ENCODE results near the gene PRR12.

The PRR12 gene

DNA sequence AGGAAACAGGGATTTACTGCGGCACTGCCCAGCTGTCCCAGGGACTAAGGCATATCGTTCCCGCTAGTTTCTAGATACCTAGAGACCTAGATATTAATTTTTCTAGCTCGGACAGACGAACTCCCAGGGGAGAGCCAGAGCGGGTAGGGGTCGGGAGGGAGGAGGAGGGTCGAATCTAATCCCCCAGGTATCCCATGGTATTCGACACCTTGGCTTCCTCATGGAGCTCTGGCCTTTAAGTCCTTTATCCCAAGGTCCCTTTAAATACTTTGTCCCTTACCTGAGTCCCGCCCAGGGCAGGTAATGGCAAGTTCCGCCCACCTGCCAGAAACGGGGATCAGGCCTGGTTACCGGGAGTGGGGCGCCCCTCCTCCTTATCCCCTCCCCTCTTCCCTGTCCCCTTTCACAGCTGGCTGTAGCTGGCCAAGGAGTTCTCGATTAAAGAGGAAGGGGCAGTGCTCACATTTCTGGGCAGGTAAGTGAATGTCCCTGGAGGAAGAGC lies 9.9 kb upstream of the PRR12 start, which contains the start of gene PRRG2:
Gene PRRG2 (plus strand): TSS at position 310 of the 502 bp plus-strand sequence. CDS start 1,904 bp downstream, outside the sequence.
- Histone ChIP-seq H3K27me3 (ENCODE audit: control insufficient read depth, low read length) (no peaks in the 10 kb centered on the region), H3K79me2 (ENCODE audit: control insufficient read depth, low read length) (peaks cover 34% of the 10 kb centered on the region), H3K9me2 (replicated peaks; ENCODE audit: control insufficient read depth, low read length) (no peaks in the 10 kb centered on the region), H3F3A (ENCODE audit: control insufficient read depth, insufficient read depth) (0 out of 2 replicates have a peak, but pooled peaks cover 3% of the 10 kb centered on the region), H3K27ac (ENCODE audit: low read depth, low read length) (0 out of 2 replicates have a peak within 1 kb of the TSS, but pooled peaks have one; percentile 15), H3K4me2 (ENCODE audit: low read length) (peak within 1 kb of the TSS; percentile 71), H3K9me3 (ENCODE audit: control insufficient read depth, insufficient read depth, low read length) (no peaks in the 10 kb centered on the region), H4K20me1 (ENCODE audit: control insufficient read depth, insufficient read depth, low read depth, low read length) (no peaks in the 10 kb centered on the region), H3K4me1 (ENCODE audit: control insufficient read depth, low read length) (peaks cover 16% of the 10 kb centered on the region), H3K36me3 (ENCODE audit: control insufficient read depth, low read length) (peaks cover 3% of the 10 kb centered on the region), H3K4me3 (ENCODE audit: low read length) (peak within 1 kb of the TSS; percentile 89)
- TF ChIP-seq EZH2phosphoT487 (IDR thresholded peaks at IDR 0.05; ENCODE audit: borderline replicate concordance, low read length), result no peak
- TF ChIP-seq, protein P1, sequence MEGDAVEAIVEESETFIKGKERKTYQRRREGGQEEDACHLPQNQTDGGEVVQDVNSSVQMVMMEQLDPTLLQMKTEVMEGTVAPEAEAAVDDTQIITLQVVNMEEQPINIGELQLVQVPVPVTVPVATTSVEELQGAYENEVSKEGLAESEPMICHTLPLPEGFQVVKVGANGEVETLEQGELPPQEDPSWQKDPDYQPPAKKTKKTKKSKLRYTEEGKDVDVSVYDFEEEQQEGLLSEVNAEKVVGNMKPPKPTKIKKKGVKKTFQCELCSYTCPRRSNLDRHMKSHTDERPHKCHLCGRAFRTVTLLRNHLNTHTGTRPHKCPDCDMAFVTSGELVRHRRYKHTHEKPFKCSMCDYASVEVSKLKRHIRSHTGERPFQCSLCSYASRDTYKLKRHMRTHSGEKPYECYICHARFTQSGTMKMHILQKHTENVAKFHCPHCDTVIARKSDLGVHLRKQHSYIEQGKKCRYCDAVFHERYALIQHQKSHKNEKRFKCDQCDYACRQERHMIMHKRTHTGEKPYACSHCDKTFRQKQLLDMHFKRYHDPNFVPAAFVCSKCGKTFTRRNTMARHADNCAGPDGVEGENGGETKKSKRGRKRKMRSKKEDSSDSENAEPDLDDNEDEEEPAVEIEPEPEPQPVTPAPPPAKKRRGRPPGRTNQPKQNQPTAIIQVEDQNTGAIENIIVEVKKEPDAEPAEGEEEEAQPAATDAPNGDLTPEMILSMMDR (IDR thresholded peaks at IDR 0.05; ENCODE audit: low read depth, low read length, poor library complexity, severe bottlenecking), result no peak

DNA sequence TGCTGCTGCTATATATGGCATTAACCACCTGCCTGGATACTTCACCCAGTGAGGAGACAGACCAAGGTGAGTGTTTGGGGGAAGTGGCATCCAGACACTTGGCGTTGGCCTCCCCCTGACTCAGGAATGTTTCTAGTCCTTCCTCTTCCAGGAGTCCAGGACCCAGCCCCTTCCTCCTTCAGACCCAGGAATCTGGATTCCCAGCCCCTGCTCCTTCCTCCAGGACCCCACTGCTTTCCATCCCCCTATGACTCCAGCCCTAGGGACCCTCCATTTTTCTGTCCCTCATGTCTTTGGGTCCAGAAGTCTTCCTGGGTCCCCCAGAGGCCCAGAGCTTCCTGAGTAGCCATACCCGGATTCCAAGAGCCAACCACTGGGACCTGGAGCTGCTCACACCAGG lies 7.7 kb upstream of the PRR12 start:
- Histone ChIP-seq H3K9me3 (ENCODE audit: control insufficient read depth, insufficient read depth, low read length) (no peaks in the 10 kb centered on the region), H3K27ac (ENCODE audit: low read depth, low read length) (no peak overlapping the region), H3K9me2 (replicated peaks; ENCODE audit: control insufficient read depth, low read length) (no peaks in the 10 kb centered on the region), H3K36me3 (ENCODE audit: control insufficient read depth, low read length) (no peaks in the 10 kb centered on the region), H3K79me2 (ENCODE audit: control insufficient read depth, low read length) (peaks cover 20% of the 10 kb centered on the region), H3K4me1 (ENCODE audit: control insufficient read depth, low read length) (peaks cover 16% of the 10 kb centered on the region), H3K4me3 (ENCODE audit: low read length) (no peak overlapping the region), H3F3A (ENCODE audit: control insufficient read depth, insufficient read depth) (0 out of 2 replicates have a peak, but pooled peaks cover 3% of the 10 kb centered on the region), H4K20me1 (ENCODE audit: control insufficient read depth, insufficient read depth, low read depth, low read length) (no peaks in the 10 kb centered on the region), H3K27me3 (ENCODE audit: control insufficient read depth, low read length) (peaks cover under 1% of the 10 kb centered on the region; the same call in 1 of the 2 replicates), H3K4me2 (ENCODE audit: low read length) (no peak overlapping the region)
- no peak for TF ChIP-seq EZH2phosphoT487 (IDR thresholded peaks at IDR 0.05; ENCODE audit: borderline replicate concordance, low read length)
- TF ChIP-seq, protein P1 (IDR thresholded peaks at IDR 0.05; ENCODE audit: low read depth, low read length, poor library complexity, severe bottlenecking), result no peak

DNA sequence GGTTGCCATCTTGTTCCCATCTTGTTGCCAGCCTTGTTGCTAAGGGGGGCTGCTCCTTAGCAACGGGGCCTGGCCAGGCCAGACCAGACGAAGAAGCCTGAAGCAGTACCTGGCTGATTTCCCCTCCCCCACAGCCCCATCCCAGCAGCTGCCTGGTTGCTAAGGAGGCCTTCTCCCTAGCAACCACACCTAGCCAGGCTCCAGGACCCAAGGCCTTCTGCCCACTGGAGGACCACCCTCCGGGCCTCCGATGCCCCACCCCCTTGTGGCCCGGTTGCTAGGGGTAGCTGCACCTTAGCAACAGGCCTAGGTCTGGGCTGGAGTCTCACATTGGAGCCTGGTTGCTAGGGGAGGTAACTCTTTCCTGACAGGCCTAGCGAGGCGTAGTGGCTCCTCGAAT lies 6.0 kb upstream of the PRR12 start:
- H4K20me1 ChIP-seq (ENCODE audit: control insufficient read depth, insufficient read depth, low read depth, low read length), result no peaks in the 10 kb centered on the region
- H3K79me2 ChIP-seq (ENCODE audit: control insufficient read depth, low read length), result peaks cover 3% of the 10 kb centered on the region
- peaks cover 11% of the 10 kb centered on the region for H3K4me1 ChIP-seq (ENCODE audit: control insufficient read depth, low read length)
- peaks cover 4% of the 10 kb centered on the region; the same call in 1 of the 2 replicates for H3K27me3 ChIP-seq (ENCODE audit: control insufficient read depth, low read length)
- TF ChIP-seq EZH2phosphoT487 (IDR thresholded peaks at IDR 0.05; ENCODE audit: borderline replicate concordance, low read length), result no peak
- TF ChIP-seq, protein P1 (IDR thresholded peaks at IDR 0.05; ENCODE audit: low read depth, low read length, poor library complexity, severe bottlenecking), result no peak
- no peak overlapping the region for H3K4me2 ChIP-seq (ENCODE audit: low read length)
- no peaks in the 10 kb centered on the region for H3K36me3 ChIP-seq (ENCODE audit: control insufficient read depth, low read length)
- no peak overlapping the region for H3K27ac ChIP-seq (ENCODE audit: low read depth, low read length)
- H3K9me3 ChIP-seq (ENCODE audit: control insufficient read depth, insufficient read depth, low read length), result no peaks in the 10 kb centered on the region
- H3K4me3 ChIP-seq (ENCODE audit: low read length), result no peak overlapping the region
- H3F3A ChIP-seq (ENCODE audit: control insufficient read depth, insufficient read depth), result peaks cover 4% of the 10 kb centered on the region; the same call in 1 of the 2 replicates
- H3K9me2 ChIP-seq (replicated peaks; ENCODE audit: control insufficient read depth, low read length), result no peaks in the 10 kb centered on the region
